Measurements from ENCODE around the gene FADD.

- TF ChIP-seq, protein P1, sequence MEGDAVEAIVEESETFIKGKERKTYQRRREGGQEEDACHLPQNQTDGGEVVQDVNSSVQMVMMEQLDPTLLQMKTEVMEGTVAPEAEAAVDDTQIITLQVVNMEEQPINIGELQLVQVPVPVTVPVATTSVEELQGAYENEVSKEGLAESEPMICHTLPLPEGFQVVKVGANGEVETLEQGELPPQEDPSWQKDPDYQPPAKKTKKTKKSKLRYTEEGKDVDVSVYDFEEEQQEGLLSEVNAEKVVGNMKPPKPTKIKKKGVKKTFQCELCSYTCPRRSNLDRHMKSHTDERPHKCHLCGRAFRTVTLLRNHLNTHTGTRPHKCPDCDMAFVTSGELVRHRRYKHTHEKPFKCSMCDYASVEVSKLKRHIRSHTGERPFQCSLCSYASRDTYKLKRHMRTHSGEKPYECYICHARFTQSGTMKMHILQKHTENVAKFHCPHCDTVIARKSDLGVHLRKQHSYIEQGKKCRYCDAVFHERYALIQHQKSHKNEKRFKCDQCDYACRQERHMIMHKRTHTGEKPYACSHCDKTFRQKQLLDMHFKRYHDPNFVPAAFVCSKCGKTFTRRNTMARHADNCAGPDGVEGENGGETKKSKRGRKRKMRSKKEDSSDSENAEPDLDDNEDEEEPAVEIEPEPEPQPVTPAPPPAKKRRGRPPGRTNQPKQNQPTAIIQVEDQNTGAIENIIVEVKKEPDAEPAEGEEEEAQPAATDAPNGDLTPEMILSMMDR (IDR thresholded peaks at IDR 0.05), result no peak
- TF ChIP-seq POLR2A (IDR thresholded peaks at IDR 0.05), result no peak
These were observed 48.7 kb downstream of the FADD start for GRCh38 chr11:70251659-70252321.

Data from esophagus squamous epithelium (tissue), 4 donors.